ENCODE results near the gene LAMTOR2.

The LAMTOR2 gene

DNA sequence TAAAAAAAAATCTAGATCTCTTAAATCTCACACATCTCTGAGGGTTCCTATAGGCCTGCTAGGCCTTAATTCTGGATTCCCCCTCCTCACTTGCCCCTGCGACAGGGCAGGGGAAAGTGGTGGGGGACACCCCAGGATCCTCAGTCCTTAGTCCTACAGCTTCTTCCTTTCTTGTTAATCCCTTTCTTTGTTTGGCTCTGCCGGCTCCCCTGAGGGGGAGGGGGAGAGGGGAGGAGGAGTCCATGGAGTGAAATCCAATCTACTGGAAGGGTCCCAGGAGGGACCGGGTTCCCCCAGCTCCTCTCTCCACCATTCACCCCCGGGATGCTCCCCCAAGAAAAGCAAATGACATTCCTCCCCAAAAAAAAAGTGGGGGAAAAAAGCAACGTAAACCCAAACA, 19.2 kb downstream of the LAMTOR2 start:
- Histone ChIP-seq H3K36me3 (ENCODE audit: control insufficient read depth, insufficient read depth, low read length) (no peaks in the 10 kb centered on the region), H3K4me3 (ENCODE audit: low read depth, low read length) (no peak overlapping the region), H3K4me2 (ENCODE audit: low read length) (no peak overlapping the region), H3K4me1 (no peaks in the 10 kb centered on the region), H3K27me3 (ENCODE audit: control insufficient read depth, insufficient read depth, low read length) (no peaks in the 10 kb centered on the region), H2AFZ (no peak overlapping the region), H3K9ac (no peak overlapping the region), H3K79me2 (no peaks in the 10 kb centered on the region), H3K9me3 (ENCODE audit: control insufficient read depth, low read length) (no peaks in the 10 kb centered on the region), H3K27ac (no peak overlapping the region)
- TF ChIP-seq, protein P1, sequence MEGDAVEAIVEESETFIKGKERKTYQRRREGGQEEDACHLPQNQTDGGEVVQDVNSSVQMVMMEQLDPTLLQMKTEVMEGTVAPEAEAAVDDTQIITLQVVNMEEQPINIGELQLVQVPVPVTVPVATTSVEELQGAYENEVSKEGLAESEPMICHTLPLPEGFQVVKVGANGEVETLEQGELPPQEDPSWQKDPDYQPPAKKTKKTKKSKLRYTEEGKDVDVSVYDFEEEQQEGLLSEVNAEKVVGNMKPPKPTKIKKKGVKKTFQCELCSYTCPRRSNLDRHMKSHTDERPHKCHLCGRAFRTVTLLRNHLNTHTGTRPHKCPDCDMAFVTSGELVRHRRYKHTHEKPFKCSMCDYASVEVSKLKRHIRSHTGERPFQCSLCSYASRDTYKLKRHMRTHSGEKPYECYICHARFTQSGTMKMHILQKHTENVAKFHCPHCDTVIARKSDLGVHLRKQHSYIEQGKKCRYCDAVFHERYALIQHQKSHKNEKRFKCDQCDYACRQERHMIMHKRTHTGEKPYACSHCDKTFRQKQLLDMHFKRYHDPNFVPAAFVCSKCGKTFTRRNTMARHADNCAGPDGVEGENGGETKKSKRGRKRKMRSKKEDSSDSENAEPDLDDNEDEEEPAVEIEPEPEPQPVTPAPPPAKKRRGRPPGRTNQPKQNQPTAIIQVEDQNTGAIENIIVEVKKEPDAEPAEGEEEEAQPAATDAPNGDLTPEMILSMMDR (IDR thresholded peaks at IDR 0.05): no peak

DNA sequence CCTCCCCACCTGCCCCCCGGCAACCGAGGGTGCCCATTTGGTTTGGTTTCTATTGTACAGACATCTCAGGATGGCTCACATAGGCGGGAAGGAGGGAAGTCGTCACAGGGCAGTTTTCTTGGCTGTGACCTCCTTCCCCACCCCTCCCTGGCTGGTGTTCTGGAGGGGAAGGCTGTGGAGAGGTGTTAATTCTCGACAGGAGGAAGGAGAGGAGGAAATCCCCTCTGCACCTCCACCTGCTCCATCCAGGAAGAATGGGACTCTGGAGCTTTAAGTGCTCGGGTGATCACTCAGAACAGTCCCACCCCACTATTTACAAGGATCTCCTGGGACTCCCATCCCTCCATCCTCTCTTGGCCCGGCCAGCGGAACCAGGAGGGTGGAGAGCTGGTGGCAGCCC, 20.1 kb downstream of the LAMTOR2 start:
- H3K27me3 ChIP-seq (ENCODE audit: control insufficient read depth, insufficient read depth, low read length): no peaks in the 10 kb centered on the region
- no peaks in the 10 kb centered on the region for H3K4me1 ChIP-seq
- no peak overlapping the region for H3K4me3 ChIP-seq (ENCODE audit: low read depth, low read length)
- no peak overlapping the region for H3K4me2 ChIP-seq (ENCODE audit: low read length)
- H3K36me3 ChIP-seq (ENCODE audit: control insufficient read depth, insufficient read depth, low read length): no peaks in the 10 kb centered on the region
- TF ChIP-seq, protein P1 (IDR thresholded peaks at IDR 0.05): no peak
- no peak overlapping the region for H3K27ac ChIP-seq
- H2AFZ ChIP-seq: no peak overlapping the region
- no peaks in the 10 kb centered on the region for H3K79me2 ChIP-seq
- no peak overlapping the region for H3K9ac ChIP-seq
- H3K9me3 ChIP-seq (ENCODE audit: control insufficient read depth, low read length): no peaks in the 10 kb centered on the region

DNA sequence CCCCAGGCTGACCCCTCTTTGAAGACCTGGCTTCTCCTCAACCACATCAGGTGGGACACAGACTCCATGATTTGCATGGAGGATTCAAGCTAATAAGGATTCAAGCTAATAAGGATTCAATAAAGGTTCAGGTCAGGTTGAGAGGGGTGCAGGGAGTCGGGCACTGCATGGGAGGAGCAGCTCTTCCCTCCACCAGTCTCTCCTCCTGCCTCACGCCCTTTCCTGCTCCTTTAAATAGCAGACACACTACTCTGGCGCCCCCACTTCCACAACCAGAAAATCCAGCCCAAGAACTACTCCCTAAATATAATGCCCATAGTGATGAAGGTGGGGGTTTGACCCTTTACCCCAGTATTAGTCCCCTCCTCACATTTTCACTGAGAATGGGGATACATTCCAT, 20.6 kb downstream of the LAMTOR2 start:
- H2AFZ ChIP-seq: no peak overlapping the region
- TF ChIP-seq, protein P1 (IDR thresholded peaks at IDR 0.05): no peak
- no peak overlapping the region for H3K4me2 ChIP-seq (ENCODE audit: low read length)
- H3K79me2 ChIP-seq: no peaks in the 10 kb centered on the region
- no peak overlapping the region for H3K27ac ChIP-seq
- no peaks in the 10 kb centered on the region for H3K4me1 ChIP-seq
- no peak overlapping the region for H3K4me3 ChIP-seq (ENCODE audit: low read depth, low read length)
- H3K27me3 ChIP-seq (ENCODE audit: control insufficient read depth, insufficient read depth, low read length): no peaks in the 10 kb centered on the region
- H3K9ac ChIP-seq: no peak overlapping the region
- no peaks in the 10 kb centered on the region for H3K36me3 ChIP-seq (ENCODE audit: control insufficient read depth, insufficient read depth, low read length)
- no peaks in the 10 kb centered on the region for H3K9me3 ChIP-seq (ENCODE audit: control insufficient read depth, low read length)

DNA sequence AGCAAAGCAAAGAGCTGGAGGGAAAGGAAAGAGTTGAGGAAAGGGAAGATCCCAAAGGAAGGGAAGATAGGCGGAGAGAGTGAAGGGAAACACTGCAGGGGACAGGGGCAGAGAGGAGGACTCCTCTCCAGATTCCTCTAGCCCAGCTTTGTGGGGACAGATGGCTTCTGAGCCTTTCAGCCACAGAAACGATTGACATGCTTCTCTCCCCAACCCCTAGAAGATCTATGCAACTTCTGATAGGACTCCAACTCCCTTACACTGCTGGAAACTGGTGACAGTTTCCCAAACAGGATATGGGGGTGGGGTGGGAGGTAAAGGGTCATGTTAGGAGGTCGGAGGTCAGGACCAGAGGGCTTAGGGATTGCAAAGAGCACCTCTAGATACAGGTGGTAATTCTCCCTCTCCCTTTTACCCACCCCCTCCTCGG, 21.2 kb downstream of the LAMTOR2 start:
- TF ChIP-seq, protein P1 (IDR thresholded peaks at IDR 0.05): no peak
- Histone ChIP-seq H2AFZ (no peak overlapping the region), H3K4me1 (no peaks in the 10 kb centered on the region), H3K27me3 (ENCODE audit: control insufficient read depth, insufficient read depth, low read length) (no peaks in the 10 kb centered on the region), H3K9me3 (ENCODE audit: control insufficient read depth, low read length) (no peaks in the 10 kb centered on the region), H3K4me3 (ENCODE audit: low read depth, low read length) (no peak overlapping the region), H3K79me2 (no peaks in the 10 kb centered on the region), H3K36me3 (ENCODE audit: control insufficient read depth, insufficient read depth, low read length) (no peaks in the 10 kb centered on the region), H3K27ac (no peak overlapping the region), H3K4me2 (ENCODE audit: low read length) (no peak overlapping the region), H3K9ac (no peak overlapping the region)

DNA sequence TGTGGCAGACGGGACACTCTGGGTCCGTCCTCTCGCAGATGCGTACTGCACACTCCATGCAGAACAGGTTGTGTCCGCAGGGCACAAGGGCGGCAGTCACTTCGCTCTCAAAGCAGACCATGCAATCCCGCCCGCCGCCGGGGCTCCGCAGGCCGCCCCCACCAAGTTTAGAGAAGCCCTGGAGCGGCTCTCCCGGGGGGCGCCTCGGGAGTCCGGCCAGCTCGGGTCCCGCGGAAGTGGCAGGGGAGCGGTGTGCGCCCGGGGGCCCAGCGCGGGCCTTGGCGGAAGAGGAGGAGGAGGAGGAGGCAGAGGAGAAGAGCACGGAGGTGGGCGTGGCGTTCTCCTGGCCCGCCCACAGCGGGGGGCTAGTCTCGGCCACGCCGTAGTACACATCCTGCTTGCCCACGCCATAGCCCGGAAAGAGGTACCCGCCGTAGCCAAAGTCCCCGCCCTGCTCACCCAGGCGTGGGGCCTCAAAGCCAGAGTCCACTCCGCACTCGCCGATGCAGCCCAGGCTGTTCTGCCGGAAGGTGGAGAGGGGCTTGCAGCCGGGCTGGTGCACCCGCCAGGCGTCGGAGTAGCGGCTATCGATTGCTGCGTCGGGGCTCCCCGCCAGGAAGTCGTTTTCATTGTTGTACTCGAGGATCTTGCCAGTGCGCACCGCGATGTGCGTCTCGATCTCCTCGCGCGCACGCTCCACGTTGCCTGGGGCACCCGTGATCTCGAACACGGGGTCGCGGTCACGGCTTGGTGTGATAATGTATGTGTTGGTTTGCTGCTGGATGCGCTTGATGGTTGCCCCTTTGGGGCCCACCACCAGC, 22.2 kb downstream of the LAMTOR2 start:
- no peaks in the 10 kb centered on the region for H3K9me3 ChIP-seq (ENCODE audit: control insufficient read depth, low read length)
- H3K4me2 ChIP-seq (ENCODE audit: low read length): no peak overlapping the region
- H3K4me1 ChIP-seq: no peaks in the 10 kb centered on the region
- TF ChIP-seq, protein P1 (IDR thresholded peaks at IDR 0.05): no peak
- no peak overlapping the region for H2AFZ ChIP-seq
- H3K27me3 ChIP-seq (ENCODE audit: control insufficient read depth, insufficient read depth, low read length): no peaks in the 10 kb centered on the region
- no peak overlapping the region for H3K27ac ChIP-seq
- no peak overlapping the region for H3K4me3 ChIP-seq (ENCODE audit: low read depth, low read length)
- no peaks in the 10 kb centered on the region for H3K79me2 ChIP-seq
- no peaks in the 10 kb centered on the region for H3K36me3 ChIP-seq (ENCODE audit: control insufficient read depth, insufficient read depth, low read length)
- no peak overlapping the region for H3K9ac ChIP-seq
